Neural cell (in vitro differentiated cells): ENCODE results near the gene HOXB9.

ENCODE experiments used
- CTCF ChIP-seq: fragments of 450-650 bp; IDR thresholded peaks from 2 replicates; pipeline ENCODE4 v1.5.1; 2014; ENCODE audit warnings: antibody characterized with exemption, mild to moderate bottlenecking, moderate library complexity; ENCODE audit not compliant: poor library complexity, severe bottlenecking
- EP300 ChIP-seq: fragments of 450-650 bp; conservative IDR thresholded peaks from 2 replicates; pipeline ENCODE4 v1.6.1; 2014; ENCODE audit warnings: antibody characterized with exemption, mild to moderate bottlenecking, moderate library complexity; ENCODE audit not compliant: poor library complexity, severe bottlenecking
- EZH2 ChIP-seq: fragments of 200-600, 300-800 bp; shearing (Covaris generic), sonication (generic); IDR thresholded peaks from 2 replicates; pipeline ENCODE4 v1.6.1; 2014; ENCODE audit warnings: antibody characterized with exemption, low read length, borderline replicate concordance, mild to moderate bottlenecking; ENCODE audit not compliant: insufficient read depth, poor library complexity, severe bottlenecking
- MXI1 ChIP-seq: fragments of 450-650 bp; conservative IDR thresholded peaks from 2 replicates; pipeline ENCODE4 v1.6.1; 2014; ENCODE audit warnings: antibody characterized with exemption, mild to moderate bottlenecking; ENCODE audit not compliant: poor library complexity, severe bottlenecking
- POLR2AphosphoS5 ChIP-seq: IDR thresholded peaks from 2 replicates; pipeline ENCODE4 v1.6.1; 2012
- RAD21 ChIP-seq: fragments of 450-650 bp; conservative IDR thresholded peaks from 2 replicates; pipeline ENCODE4 v1.6.1; 2014; ENCODE audit warnings: antibody characterized with exemption, mild to moderate bottlenecking, moderate library complexity
- SMC3 ChIP-seq: fragments of 450-650 bp; conservative IDR thresholded peaks from 2 replicates; pipeline ENCODE4 v1.6.1; 2014; ENCODE audit warnings: antibody characterized with exemption, mild to moderate bottlenecking, moderate library complexity; ENCODE audit not compliant: poor library complexity
- TAF1 ChIP-seq: IDR thresholded peaks from 2 replicates; pipeline ENCODE4 v1.6.1; 2012; ENCODE audit warnings: low read depth

- TF ChIP-seq CTCF (no peak), POLR2AphosphoS5 (no peak), SMC3 (no peak), RAD21 (no peak), EP300 (no peak), TAF1 (no peak), MXI1 (no peak), EZH2 (no peak)
Observed at GRCh38 chr17:48583708-48584222, 42.4 kb downstream of the HOXB9 start.
